ENCODE results near the gene RIMKLA. TPM values are rescaled to one million over a fixed set of nuclear protein-coding genes. Genes with fewer than 3 reads are reported as not detected.

The RIMKLA gene
- total and polyA plus RNA-seq, 2 of the 13 experiments (the other 11 are each of a cell fraction or from before 2014, with no cell fraction given) = 2.5 to 3.8 TPM

DNA sequence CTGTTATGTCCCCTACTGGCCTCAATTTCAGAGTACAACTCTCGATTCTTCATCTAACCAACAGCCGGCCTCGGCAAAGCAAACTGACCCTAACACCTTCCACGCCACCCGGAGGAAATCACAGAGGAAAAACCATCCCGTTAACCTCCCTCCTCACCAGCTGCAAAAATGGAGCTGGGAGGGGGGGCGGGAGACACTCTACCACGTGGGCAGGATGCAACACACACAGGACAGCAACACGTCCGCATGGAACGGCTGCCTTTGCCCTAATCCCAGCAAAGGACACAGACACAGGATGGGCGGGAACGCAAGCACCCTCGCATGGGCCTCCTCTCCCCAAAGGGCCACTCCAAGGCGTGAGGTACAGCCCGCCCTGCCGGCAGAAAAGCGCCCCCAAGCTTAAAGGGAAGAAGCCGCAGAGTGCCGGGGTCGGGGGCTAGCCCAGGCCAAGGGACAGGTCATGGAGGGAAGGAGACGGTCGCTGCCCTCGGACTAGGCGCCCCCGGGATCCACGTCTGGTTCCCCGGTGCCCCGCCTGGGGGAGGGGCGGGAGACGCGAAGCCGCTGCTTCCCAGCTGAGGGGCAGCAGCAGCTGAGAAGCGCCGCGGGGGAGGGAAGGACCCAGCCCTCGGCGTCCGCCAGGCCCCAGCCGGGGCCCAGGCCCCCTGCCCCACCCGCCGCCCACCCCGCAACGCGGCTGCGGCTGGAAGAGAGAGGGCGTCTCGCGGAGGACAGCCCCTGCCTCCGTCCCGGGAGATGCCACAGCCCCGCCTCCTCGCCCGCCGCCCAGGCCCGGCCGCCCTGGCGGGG is 46.1 kb upstream of the RIMKLA start (continued):
- TF ChIP-seq, protein P1, sequence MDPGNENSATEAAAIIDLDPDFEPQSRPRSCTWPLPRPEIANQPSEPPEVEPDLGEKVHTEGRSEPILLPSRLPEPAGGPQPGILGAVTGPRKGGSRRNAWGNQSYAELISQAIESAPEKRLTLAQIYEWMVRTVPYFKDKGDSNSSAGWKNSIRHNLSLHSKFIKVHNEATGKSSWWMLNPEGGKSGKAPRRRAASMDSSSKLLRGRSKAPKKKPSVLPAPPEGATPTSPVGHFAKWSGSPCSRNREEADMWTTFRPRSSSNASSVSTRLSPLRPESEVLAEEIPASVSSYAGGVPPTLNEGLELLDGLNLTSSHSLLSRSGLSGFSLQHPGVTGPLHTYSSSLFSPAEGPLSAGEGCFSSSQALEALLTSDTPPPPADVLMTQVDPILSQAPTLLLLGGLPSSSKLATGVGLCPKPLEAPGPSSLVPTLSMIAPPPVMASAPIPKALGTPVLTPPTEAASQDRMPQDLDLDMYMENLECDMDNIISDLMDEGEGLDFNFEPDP (CRISPR knock-in tag; conservative IDR thresholded peaks at IDR 0.05) = peak; percentile 34; the same call in 1 of the 2 replicates
- TF ChIP-seq, protein P2, sequence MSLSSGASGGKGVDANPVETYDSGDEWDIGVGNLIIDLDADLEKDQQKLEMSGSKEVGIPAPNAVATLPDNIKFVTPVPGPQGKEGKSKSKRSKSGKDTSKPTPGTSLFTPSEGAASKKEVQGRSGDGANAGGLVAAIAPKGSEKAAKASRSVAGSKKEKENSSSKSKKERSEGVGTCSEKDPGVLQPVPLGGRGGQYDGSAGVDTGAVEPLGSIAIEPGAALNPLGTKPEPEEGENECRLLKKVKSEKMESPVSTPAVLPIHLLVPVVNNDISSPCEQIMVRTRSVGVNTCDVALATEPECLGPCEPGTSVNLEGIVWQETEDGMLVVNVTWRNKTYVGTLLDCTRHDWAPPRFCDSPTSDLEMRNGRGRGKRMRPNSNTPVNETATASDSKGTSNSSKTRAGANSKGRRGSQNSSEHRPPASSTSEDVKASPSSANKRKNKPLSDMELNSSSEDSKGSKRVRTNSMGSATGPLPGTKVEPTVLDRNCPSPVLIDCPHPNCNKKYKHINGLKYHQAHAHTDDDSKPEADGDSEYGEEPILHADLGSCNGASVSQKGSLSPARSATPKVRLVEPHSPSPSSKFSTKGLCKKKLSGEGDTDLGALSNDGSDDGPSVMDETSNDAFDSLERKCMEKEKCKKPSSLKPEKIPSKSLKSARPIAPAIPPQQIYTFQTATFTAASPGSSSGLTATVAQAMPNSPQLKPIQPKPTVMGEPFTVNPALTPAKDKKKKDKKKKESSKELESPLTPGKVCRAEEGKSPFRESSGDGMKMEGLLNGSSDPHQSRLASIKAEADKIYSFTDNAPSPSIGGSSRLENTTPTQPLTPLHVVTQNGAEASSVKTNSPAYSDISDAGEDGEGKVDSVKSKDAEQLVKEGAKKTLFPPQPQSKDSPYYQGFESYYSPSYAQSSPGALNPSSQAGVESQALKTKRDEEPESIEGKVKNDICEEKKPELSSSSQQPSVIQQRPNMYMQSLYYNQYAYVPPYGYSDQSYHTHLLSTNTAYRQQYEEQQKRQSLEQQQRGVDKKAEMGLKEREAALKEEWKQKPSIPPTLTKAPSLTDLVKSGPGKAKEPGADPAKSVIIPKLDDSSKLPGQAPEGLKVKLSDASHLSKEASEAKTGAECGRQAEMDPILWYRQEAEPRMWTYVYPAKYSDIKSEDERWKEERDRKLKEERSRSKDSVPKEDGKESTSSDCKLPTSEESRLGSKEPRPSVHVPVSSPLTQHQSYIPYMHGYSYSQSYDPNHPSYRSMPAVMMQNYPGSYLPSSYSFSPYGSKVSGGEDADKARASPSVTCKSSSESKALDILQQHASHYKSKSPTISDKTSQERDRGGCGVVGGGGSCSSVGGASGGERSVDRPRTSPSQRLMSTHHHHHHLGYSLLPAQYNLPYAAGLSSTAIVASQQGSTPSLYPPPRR (CRISPR knock-in tag; IDR thresholded peaks at IDR 0.05; ENCODE audit: borderline replicate concordance) = peak; percentile 70; the same call in 1 of the 2 replicates
- TF ChIP-seq ZNF225 (CRISPR knock-in tag; IDR thresholded peaks at IDR 0.05) (no peak; the same call in 1 of the 2 replicates), ZNF564 (CRISPR knock-in tag; IDR thresholded peaks at IDR 0.05) (0 out of 2 replicates have a peak, but pooled peaks have one; percentile 17), FOXK2 (IDR thresholded peaks at IDR 0.05) (peak; percentile 48; the same call in 1 of the 2 replicates), DNMT3B (CRISPR knock-in tag; conservative IDR thresholded peaks at IDR 0.05) (no peak), TCF12 (IDR thresholded peaks at IDR 0.05) (no peak), TCF12 (CRISPR knock-in tag; IDR thresholded peaks at IDR 0.05) (0 out of 2 replicates have a peak, but pooled peaks have one; percentile 29), ZSCAN20 (CRISPR knock-in tag; IDR thresholded peaks at IDR 0.05; ENCODE audit: borderline replicate concordance) (no peak), ZNF350 (CRISPR knock-in tag; IDR thresholded peaks at IDR 0.05; ENCODE audit: borderline replicate concordance, low read depth) (peak; percentile 23; the same call in 1 of the 2 replicates), ZNF646 (CRISPR knock-in tag; IDR thresholded peaks at IDR 0.05) (0 out of 2 replicates have a peak, but pooled peaks have one; percentile 47), CREM (IDR thresholded peaks at IDR 0.05) (0 out of 2 replicates have a peak, but pooled peaks have one; percentile 26), CREM (CRISPR knock-in tag; IDR thresholded peaks at IDR 0.05) (no peak), NR0B2 (CRISPR knock-in tag; IDR thresholded peaks at IDR 0.05) (peak; percentile 47)

All from HepG2 (cell line).